Measurements from ENCODE around the gene IL22RA1. TPM values are rescaled to one million over a fixed set of nuclear protein-coding genes. Genes with fewer than 3 reads are reported as not detected.

The IL22RA1 gene
- total RNA-seq, 1 experiment from 2014 or later = 0.28 TPM

DNA sequence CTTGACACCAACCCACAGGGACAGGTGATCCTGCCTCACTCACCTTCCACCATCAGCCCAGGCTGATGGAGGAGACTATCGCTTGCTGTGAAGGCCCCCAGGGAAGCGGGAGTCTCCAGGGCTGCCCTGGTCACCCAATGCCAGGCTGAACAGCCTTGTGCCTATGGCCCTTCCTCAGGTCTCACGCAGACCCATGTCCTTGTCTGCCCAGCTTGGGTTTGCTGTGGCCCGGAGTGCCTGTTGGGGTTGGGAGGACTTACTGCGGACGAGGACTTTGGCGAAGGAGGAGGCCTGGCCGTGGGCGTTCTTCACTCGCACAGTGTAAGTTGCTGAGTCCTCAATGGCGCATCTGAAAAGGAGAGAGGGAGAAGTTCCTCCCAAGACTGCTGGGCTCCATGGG is 45.3 kb downstream of the IL22RA1 start:
- TF ChIP-seq FOXP1 (CRISPR knock-in tag; IDR thresholded peaks at IDR 0.05; ENCODE audit: borderline replicate concordance) (no peak), ZNF232 (CRISPR knock-in tag; IDR thresholded peaks at IDR 0.05) (no peak), SOX15 (CRISPR knock-in tag; IDR thresholded peaks at IDR 0.05) (no peak), ATF3 (CRISPR knock-in tag; conservative IDR thresholded peaks at IDR 0.05) (no peak), OVOL2 (CRISPR knock-in tag; IDR thresholded peaks at IDR 0.05; ENCODE audit: borderline replicate concordance) (no peak)
- TF ChIP-seq, protein P1, sequence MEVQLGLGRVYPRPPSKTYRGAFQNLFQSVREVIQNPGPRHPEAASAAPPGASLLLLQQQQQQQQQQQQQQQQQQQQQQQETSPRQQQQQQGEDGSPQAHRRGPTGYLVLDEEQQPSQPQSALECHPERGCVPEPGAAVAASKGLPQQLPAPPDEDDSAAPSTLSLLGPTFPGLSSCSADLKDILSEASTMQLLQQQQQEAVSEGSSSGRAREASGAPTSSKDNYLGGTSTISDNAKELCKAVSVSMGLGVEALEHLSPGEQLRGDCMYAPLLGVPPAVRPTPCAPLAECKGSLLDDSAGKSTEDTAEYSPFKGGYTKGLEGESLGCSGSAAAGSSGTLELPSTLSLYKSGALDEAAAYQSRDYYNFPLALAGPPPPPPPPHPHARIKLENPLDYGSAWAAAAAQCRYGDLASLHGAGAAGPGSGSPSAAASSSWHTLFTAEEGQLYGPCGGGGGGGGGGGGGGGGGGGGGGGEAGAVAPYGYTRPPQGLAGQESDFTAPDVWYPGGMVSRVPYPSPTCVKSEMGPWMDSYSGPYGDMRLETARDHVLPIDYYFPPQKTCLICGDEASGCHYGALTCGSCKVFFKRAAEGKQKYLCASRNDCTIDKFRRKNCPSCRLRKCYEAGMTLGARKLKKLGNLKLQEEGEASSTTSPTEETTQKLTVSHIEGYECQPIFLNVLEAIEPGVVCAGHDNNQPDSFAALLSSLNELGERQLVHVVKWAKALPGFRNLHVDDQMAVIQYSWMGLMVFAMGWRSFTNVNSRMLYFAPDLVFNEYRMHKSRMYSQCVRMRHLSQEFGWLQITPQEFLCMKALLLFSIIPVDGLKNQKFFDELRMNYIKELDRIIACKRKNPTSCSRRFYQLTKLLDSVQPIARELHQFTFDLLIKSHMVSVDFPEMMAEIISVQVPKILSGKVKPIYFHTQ (CRISPR knock-in tag; IDR thresholded peaks at IDR 0.05) = no peak
- TF ChIP-seq, protein P2, sequence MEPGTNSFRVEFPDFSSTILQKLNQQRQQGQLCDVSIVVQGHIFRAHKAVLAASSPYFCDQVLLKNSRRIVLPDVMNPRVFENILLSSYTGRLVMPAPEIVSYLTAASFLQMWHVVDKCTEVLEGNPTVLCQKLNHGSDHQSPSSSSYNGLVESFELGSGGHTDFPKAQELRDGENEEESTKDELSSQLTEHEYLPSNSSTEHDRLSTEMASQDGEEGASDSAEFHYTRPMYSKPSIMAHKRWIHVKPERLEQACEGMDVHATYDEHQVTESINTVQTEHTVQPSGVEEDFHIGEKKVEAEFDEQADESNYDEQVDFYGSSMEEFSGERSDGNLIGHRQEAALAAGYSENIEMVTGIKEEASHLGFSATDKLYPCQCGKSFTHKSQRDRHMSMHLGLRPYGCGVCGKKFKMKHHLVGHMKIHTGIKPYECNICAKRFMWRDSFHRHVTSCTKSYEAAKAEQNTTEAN (CRISPR knock-in tag; IDR thresholded peaks at IDR 0.05) = no peak
- TF ChIP-seq, protein P3, sequence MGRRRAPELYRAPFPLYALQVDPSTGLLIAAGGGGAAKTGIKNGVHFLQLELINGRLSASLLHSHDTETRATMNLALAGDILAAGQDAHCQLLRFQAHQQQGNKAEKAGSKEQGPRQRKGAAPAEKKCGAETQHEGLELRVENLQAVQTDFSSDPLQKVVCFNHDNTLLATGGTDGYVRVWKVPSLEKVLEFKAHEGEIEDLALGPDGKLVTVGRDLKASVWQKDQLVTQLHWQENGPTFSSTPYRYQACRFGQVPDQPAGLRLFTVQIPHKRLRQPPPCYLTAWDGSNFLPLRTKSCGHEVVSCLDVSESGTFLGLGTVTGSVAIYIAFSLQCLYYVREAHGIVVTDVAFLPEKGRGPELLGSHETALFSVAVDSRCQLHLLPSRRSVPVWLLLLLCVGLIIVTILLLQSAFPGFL (CRISPR knock-in tag; IDR thresholded peaks at IDR 0.05; ENCODE audit: borderline replicate concordance) = no peak
- no peaks in the 10 kb centered on the region for H3K9me3 Mint-ChIP-seq
- H3K4me3 Mint-ChIP-seq = no peak overlapping the region
- ATAC-seq (no peak), DNase-seq (ENCODE audit: low spot score) (no peak)
- H3K27me3 Mint-ChIP-seq (ENCODE audit: low read depth) = no peaks in the 10 kb centered on the region
- H3K27ac Mint-ChIP-seq = no peak overlapping the region
- ChIA-PET CTCF (no interaction called here), POLR2A (interaction anchor here (1.2 kb wide), 1 partner anchor 53 kb away, joined by 3 read pairs; no protein-coding TSS in a partner anchor)
- peaks cover 9% of the 10 kb centered on the region for H3K4me1 Mint-ChIP-seq
- no peaks in the 10 kb centered on the region for H3K36me3 Mint-ChIP-seq

DNA sequence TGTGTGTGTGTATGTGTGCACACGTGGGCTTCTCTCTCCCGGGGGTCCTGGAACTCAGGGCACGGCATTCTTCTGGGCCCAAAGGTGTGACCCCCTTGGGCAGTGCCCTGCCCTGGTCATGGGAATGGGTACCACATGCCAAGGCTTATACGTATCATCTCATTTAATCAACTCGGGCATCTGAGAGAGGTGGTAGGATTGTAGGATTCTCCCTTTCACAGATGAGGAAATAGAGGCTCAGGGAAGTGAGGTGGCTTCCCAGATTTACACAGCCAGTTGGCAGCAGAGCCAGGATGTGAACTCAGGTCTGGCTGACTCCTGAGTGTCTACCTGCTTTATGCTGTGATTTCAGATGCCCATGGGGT is 46.2 kb downstream of the IL22RA1 start:
- H3K4me1 Mint-ChIP-seq = peaks cover 9% of the 10 kb centered on the region
- no peaks in the 10 kb centered on the region for H3K36me3 Mint-ChIP-seq
- no peak overlapping the region for H3K27ac Mint-ChIP-seq
- ChIA-PET POLR2A (no interaction called here), CTCF (no interaction called here)
- DNase-seq (ENCODE audit: low spot score) = no peak
- no peaks in the 10 kb centered on the region for H3K9me3 Mint-ChIP-seq
- H3K4me3 Mint-ChIP-seq = no peak overlapping the region
- ATAC-seq = no peak
- TF ChIP-seq HMGA2 (CRISPR knock-in tag; IDR thresholded peaks at IDR 0.05) (no peak), RELA (CRISPR knock-in tag; IDR thresholded peaks at IDR 0.05; ENCODE audit: borderline replicate concordance) (no peak), EMX1 (CRISPR knock-in tag; IDR thresholded peaks at IDR 0.05) (no peak), ZBTB21 (CRISPR knock-in tag; IDR thresholded peaks at IDR 0.05; ENCODE audit: borderline replicate concordance) (no peak), FOXP4 (CRISPR knock-in tag; IDR thresholded peaks at IDR 0.05) (no peak), E2F4 (CRISPR knock-in tag; IDR thresholded peaks at IDR 0.05; ENCODE audit: borderline replicate concordance, low read depth) (no peak), ZNF396 (CRISPR knock-in tag; IDR thresholded peaks at IDR 0.05; ENCODE audit: borderline replicate concordance) (no peak), FOXP1 (CRISPR knock-in tag; IDR thresholded peaks at IDR 0.05; ENCODE audit: borderline replicate concordance) (no peak), CREB1 (CRISPR knock-in tag; IDR thresholded peaks at IDR 0.05) (no peak), ZNF219 (CRISPR knock-in tag; IDR thresholded peaks at IDR 0.05; ENCODE audit: borderline replicate concordance) (no peak), NR1H2 (CRISPR knock-in tag; IDR thresholded peaks at IDR 0.05) (no peak), MXD4 (CRISPR knock-in tag; IDR thresholded peaks at IDR 0.05; ENCODE audit: borderline replicate concordance) (no peak), IRF2 (CRISPR knock-in tag; IDR thresholded peaks at IDR 0.05; ENCODE audit: borderline replicate concordance, low read depth) (no peak), FOXJ3 (CRISPR knock-in tag; IDR thresholded peaks at IDR 0.05; ENCODE audit: borderline replicate concordance) (no peak), ELF4 (CRISPR knock-in tag; IDR thresholded peaks at IDR 0.05; ENCODE audit: low read depth) (no peak)
- TF ChIP-seq, protein P4, sequence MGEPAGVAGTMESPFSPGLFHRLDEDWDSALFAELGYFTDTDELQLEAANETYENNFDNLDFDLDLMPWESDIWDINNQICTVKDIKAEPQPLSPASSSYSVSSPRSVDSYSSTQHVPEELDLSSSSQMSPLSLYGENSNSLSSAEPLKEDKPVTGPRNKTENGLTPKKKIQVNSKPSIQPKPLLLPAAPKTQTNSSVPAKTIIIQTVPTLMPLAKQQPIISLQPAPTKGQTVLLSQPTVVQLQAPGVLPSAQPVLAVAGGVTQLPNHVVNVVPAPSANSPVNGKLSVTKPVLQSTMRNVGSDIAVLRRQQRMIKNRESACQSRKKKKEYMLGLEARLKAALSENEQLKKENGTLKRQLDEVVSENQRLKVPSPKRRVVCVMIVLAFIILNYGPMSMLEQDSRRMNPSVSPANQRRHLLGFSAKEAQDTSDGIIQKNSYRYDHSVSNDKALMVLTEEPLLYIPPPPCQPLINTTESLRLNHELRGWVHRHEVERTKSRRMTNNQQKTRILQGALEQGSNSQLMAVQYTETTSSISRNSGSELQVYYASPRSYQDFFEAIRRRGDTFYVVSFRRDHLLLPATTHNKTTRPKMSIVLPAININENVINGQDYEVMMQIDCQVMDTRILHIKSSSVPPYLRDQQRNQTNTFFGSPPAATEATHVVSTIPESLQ (CRISPR knock-in tag; IDR thresholded peaks at IDR 0.05) = no peak
- no peaks in the 10 kb centered on the region for H3K27me3 Mint-ChIP-seq (ENCODE audit: low read depth)
